HTR-8/SVneo (cell line): ENCODE data around the gene TRABD2A.

Experiments
- DNase-seq: peaks from one replicate; pipeline ENCODE4 v3.0.0; 2011; ENCODE audit warnings: low spot score, mixed read lengths; ENCODE audit not compliant: insufficient read length
- FAIRE-seq: peaks from 2 replicates; lab custom pipeline; 2011; peaks lifted over from hg19 to GRCh38; lab: Jason Lieb, UNC

Gene TRABD2A

DNA sequence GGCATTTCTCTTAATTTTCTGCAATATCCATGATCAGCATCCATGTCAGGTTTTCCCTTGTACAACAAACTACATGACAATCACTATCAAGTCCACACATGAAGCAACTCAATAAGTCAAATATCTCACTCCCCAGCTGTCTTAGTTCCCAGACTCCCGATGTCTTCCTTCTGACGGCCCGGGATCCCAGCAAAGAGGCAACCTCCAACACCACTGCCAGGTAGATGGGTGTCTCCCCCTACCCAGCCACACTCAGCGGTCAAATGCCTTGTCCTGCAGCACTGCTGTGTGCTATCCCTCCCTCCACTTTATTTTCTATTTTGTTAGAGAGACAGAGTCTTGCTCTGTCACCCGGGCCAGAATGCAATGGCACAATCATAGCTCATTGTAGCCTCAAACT lies 23.3 kb downstream of the TRABD2A start:
- FAIRE-seq = no peak

DNA sequence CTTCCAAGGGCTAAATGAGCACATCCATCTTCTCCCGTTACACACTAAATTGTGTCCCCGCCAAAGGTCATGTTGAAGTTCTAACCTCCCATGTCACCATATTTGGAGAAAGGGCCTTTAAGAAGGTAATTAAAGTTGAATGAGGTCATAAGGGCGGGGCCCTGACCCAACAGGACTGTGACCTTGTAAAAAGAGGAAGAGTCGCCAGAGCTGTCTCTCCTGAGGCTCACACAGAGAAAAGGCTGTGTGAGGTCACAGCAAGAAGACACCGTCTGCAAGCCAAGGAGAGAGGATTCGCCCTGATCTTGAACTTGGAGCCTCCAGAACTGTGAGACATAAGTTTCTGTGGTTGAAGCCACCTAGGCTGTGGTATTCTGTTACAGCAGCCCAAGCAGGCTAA lies 24.1 kb downstream of the TRABD2A start:
- DNase-seq = no peak
- no peak for FAIRE-seq

More for the DNA sequence above, 23.3 kb downstream of the TRABD2A start:
- no peak for DNase-seq

DNA sequence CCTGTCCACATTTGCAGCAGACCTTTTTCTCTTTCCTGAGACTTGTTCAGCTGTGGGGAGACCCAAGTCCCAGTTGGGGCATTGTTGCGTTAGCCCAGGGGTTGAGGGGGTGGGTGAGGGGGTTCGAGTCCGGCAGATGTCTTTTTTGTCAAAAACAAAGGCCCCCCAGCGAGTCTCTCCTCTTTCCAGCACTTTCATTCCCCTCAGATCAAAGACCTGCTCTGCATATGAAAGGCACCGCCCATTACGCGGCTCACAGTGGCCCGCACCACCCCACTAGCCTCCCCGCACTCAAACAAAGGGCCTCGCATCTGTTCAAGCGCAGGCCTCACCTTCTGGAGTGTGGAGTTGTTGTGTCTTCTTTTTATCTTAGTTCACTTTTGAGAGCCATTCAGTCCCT lies 25.2 kb downstream of the TRABD2A start:
- FAIRE-seq (no peak), DNase-seq (no peak)

DNA sequence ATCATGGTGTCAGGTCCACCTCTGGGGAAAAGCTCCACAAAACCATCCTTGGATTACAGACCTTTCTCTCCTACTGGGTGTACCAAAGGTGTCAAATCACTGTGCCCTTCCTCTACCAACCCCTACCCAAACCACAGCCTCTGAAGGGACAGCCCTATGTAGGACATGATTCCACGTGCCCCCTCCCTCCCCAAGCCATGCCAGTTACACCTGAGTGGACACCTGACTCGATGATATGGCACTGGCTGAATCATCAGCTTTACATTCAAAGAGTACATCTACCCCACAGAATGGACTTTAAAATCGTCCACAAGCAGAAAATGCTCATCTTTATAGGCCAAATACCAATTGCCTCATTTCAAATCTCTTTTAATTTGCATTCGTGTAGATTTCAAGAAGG lies 26.0 kb downstream of the TRABD2A start:
- DNase-seq = no peak
- FAIRE-seq = no peak

DNA sequence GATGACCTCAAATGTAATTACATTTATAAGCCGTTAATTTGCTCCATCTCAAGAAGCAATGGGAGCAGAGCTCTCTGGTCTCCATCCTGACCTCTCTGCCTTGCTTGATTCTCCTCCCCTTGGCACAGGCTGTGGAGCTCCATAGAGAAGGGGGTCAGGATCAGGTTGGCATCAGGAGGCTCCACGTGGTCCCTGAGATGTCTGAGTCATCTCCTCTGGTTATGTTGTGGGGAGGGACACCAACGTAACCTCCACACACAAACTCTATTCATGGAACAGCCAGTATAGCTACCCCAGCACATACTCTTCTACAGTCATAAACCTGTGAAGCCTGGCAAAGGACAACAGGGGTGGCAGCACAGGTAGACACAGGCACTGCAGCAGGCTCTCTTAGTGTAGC lies 29.0 kb downstream of the TRABD2A start:
- DNase-seq = no peak
- peak; percentile 76 for FAIRE-seq

DNA sequence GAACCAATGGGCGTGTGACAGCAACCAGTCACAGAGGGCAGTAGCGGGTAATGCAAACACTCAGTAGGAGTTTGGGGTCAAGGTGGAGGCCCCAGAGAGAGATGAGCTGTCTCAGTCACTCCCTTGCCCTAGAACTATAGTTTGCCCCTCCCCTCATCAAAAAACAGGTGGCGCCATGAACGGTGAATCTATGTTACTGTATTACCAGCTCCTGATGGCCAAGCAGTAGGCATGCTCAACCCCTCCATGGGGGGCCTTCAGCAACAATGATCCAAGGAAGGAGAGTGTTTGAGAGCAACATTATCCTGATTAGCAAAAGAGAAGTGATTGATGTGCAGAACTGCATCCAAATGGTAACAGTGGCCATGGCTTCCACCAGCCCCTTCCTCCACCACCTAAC lies 30.4 kb downstream of the TRABD2A start:
- DNase-seq (no peak), FAIRE-seq (no peak)

DNA sequence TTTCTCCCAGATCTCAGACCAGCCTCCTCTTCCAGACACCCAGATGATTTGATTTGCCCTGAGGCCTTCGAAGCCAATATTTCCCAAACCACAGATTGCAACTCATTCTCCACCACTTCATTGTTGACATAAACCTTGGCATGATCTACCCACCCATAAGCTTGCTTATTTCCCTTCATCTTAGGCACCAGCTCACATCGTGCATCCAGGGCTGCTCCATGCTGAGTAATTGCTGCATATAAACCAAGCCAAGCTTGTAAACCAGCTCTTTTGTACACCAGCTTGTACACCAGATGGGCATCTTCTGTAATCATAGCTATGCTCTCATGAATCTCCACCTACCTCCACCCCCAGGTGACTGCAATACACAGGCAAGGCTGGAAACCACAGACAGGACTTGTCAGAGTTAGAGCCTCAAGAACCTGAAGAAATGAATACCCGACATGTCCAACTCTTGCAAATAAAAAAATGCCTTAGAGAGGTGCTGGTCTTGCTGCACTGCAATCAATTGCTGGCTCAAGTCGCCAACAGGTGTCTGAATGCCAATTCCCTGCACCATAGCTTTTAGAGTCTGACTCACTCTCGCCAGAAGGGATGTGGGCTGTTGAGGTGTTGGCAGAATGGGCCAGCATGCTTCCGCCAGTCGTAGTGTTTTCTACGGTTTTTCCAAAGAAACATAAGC lies 31.5 kb downstream of the TRABD2A start:
- FAIRE-seq (peak; percentile 13), DNase-seq (no peak)

DNA sequence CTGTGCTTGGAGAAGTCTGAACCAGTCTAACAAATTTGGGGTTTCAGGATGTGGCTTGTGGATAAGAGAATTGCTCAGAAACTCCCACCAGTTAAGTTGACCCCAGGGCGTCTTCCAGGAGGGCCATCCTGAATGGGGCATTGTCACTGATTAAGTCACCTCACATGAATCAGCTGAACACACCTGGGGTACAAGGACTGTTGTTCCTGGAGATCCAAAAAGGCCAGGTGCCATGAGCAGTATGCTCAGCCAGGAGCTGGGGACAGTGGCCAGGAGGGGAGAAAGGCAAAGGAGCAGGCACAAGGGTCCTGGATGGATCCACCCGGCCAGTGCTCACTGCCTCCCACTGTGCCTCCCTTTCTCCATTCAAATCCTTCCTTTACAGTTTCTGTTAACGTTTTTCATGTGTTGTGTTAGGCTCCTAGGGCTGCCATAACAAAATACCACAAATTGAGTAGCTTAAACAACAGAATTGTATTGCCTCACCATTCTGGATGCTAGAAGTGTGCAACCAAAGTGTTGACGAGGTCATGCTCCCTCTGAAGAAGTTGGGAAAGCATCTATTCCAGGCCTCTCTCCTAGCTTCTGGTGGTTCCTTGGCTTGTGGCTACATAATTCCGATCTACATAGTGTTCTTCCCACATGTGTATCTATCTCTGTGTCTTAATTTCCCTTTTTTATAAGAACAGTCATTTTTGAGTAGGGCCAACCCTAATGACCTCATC lies 33.4 kb downstream of the TRABD2A start:
- peak; percentile 44 for FAIRE-seq
- DNase-seq = no peak

DNA sequence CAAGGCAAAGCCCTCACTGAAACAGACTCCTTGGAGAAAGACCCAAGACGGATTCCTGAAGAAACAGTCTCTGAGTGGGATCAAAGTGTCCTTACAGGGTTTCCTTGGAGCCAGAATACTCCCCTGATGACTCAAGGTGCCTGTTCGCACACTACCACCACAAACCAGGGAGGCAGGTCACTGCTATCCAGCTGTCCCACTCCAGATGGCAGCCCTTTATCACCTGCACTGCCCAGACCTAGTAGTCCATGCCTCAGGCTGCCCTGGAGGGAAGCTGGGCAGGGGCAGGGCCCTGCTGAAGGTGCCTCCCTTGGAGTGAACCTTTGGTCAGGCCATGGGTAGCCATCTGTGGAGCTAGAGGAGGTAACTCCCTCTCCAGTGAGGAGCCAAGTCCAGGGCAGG lies 34.1 kb downstream of the TRABD2A start:
- DNase-seq (no peak), FAIRE-seq (no peak)

DNA sequence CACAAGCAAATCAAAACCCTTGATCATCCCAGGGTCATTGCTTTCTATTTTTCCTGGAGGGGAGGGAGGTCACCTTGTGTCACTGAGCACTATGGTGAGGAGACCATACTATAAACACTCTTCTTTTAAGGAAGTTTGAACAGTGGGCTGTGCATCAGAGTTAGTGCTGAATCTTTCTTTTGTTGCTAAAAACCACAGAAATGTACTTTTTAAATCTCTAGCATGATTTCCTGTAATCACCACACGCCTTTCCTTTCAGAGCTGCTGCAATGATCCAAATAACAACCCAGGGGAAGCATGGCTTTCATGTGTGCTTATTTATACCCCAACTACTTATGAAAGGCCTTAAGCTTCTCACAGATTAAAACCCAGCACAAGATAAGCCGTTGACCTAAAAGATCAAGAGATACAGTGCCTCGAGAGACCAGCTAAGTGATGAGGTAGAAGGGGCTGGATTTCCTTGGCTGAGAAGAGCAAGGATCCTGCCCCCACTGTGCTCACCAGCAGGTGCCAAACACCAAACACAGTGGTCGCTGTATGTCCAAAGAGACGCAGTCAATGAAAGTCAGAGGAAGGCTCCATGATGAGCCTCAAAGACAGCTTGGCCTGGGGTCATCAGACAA lies 34.7 kb downstream of the TRABD2A start:
- no peak for DNase-seq
- FAIRE-seq = no peak

DNA sequence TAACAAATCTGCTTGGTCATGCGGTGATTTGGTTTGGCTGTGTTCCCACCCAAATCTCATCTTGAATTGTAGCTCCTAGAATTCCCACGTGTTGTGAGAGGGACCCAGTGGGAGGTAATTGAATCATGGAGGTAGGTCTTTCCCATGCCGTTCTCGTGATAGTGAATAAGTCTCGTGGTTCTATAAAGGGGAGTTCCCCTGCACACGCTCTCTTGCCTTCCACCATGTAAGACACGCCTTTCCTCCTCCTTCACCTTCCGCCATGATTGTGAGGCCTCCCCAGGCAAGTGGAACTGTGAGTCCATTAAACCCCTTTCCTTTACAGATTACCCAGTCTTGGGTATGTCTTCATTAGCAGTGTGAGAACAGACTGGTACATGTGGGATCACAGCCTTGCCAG lies 36.7 kb downstream of the TRABD2A start:
- no peak for FAIRE-seq
- DNase-seq = no peak

DNA sequence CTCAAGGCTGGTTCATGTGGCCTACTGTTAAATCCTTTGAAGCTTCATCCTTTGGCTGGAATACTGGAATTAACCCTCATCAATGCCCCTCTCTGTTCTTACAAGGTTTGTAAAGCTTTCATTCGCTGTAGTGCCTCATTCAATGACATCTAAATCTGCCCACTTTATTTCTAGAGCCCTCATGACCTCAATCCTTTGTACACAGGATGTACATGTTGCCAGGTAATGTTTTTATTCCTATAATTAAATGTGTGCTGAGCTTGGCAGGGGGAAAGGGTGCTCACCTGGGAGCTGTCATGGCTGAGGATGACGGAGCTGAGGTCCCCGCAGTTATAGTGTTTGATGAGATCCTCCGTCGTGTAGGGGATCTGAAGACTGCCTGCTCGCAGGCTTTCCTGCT lies 39.3 kb downstream of the TRABD2A start:
- FAIRE-seq (no peak), DNase-seq (no peak)

DNA sequence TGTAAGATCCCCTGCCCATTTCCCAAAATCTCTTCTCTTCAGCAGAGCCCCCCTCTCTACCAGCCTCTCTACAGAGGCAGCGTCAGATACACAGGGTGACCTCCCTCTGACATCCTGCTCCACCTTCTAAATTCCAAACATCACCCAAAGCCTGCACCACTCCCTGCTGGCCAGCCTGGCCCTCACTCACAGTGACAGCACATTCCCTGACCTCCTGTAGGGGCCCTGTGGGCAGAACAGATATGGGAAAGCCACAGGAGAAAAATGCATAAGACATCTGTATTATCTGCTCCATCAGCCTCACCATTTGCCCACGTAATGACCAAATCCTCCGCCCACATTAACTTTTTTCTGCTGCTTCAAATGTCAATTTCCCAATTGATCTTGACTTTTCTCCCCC lies 40.6 kb downstream of the TRABD2A start:
- DNase-seq = peak; percentile 25
- FAIRE-seq = no peak

DNA sequence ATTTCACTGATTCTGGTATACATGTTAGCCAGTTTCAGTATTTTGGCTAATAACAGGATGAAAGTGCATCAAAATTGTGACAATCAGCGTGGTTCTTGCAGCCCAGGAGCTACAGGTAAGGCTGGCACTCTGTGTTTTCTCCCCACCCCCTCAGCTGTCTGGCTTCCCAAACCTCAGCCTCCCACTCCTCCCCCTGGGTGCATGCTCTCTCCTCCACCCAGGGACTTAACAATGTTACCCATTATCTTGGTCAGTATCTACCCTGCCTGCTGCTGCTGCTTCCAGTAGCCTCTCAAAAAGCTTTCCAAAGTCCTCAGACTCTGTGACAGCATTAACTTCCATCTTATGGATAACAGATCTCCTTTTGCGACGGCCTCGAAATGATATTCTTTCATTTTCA lies 41.0 kb downstream of the TRABD2A start:
- FAIRE-seq (peak; percentile 23), DNase-seq (no peak)

DNA sequence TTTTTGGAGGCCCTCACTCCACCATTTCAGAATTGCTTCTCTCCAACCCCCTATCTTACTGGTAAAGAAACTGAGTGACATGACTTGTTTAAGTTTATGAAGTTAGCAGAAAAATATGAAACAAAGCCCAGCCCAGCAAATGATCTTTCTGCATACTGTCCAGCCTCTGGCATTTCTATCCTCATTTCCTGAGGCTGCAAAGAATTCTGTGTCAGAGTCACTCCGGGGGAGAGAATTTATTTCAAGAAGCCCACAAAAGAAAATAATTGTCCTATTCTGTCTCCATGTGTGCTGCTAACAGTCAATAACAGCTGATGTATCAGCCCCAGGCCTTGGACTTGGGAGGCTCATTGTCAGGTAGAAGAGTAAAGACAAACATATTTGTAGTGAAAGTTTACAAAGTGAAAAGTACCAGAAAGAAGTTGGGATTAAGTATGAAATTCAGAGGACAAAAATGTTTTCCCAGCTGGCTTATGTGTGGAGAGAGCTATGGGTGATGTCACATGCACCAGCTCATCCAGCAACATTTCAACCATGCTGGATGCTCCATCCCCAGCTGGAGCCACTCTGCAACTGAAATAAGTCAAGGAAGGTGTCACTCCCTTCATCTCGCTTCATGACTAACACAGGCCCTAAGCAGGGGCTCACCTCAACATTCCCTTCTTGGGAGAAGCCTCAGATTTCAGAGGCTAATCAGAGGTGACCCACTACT lies 42.3 kb downstream of the TRABD2A start:
- DNase-seq = no peak
- no peak for FAIRE-seq

DNA sequence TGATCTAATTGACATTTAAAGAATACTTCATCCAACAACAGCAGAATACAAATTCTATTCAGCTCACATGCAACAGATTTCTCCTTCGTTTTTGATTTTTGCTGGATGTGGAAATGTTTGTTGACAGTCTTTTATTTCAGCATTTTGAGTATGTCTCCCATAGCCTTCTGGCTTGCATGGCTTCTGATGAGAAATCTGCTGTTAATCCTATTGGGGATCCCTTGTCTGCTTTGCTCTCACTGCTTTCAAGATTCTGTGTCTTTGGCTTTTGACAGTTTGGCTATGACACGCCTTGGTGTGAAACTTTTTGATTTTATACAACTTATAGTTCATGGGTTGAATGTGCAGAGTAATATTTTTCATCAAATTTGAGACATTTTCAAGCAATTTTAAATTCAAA lies 44.7 kb downstream of the TRABD2A start:
- DNase-seq = no peak
- FAIRE-seq = no peak

DNA sequence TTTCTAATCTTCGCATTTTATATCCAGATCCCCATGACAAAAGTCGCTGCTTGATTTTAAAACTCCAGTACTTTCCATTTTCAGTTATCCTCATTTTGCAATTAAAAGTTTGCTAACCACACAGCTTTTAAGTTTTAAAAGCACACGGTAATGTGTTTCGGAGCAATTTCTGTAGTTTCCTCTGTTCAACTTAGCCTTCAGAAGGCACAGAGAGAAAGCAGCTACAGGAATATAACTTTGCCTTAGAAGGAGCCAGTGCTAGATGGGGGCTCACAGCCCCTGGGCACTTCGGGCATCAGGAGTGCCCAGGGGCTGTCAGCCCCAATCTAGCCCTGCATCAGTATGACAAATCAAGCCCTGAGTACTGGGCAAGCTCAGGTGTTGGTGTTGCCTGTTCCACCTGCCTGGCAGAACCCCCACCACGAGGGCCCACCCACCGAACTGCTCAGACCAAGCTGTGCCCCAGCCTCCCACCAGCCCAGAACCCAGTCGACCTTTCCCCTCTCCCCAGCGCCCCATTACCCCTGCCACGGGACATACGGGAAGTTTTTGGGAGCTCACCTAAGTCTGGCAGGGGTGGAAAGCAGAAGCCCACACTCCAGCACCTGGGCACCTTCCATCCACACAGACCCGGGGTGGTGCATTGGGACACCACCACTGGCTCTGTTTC lies 47.3 kb downstream of the TRABD2A start:
- no peak for DNase-seq
- FAIRE-seq = no peak

DNA sequence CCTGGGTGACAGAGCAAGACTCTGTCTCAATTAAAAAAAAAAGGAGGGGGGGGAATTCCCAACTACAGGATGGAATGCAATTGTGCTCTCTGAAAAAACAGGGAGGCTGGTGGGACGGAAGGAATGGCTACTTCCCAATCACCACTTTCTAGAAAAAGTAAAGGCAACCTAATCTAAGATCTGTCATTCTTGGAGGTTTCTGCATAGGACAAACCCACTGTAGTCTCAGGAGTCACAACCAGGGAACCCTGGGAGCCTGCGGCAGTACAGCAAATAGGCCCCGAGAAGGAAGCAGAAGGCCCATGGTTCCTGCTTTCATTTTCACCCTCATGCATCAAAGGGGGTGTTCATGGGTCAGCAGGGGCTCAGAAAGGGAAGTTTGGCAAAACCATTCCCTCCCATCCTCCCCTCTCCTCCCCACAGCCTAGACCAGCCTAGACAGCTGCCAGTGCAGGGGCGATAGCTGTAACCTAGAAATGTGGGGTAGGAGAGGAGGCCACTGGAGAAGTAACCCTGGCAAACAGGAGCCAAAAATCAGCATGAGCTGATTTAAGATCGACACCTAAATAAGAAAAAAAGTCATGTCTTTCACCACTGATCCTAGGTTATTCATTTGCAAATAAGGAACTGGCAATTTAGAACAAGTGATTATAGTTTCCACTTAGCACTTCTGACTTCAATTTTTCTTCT lies 48.0 kb downstream of the TRABD2A start:
- DNase-seq = no peak
- FAIRE-seq = no peak

DNA sequence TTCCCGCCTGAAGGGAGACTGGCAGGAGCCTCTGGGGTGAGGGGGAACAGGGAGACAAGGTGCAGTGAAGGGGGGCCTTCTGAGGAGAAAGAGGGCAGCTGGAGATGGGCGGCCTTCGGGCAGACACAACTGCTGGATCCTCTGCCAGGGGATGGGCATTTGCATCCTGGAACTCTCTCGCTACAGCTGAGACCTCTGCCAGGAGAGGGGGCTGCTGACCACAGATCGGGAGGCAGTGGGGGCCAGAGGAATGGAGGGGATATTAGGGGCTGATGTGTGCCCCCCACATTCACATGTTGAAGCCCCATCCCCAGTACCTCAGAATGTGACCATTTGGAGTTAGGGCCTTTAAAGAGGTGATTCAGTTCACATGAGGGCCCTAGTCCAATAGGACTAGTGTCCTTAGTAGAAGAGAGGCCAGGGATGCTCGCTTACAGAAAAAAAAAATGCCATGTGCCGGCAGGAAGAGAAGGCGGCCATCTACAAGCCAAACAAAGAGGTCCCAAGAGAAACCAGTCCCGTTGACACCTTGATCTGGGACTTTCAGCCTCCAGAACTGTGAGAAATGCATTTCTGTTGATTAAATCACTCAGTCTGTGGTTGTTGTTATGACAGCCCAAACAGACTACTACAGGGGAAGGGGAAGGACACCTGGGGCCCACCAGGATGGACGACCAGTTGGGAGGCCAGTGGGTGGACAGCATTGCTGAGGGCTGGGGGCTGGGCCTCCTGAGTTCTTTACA lies 50.0 kb downstream of the TRABD2A start:
- FAIRE-seq (no peak), DNase-seq (no peak)
